Motor neuron (in vitro differentiated cells): ENCODE measurements around the gene FXYD4. TPM values are rescaled to one million over a fixed set of nuclear protein-coding genes. Genes with fewer than 3 reads are reported as not detected.
A peak's percentile ranks its signal among the peaks of the same experiment; 100 is the strongest.
"Not testable (repeated sequence)": the region's sequence is repeated elsewhere in the genome, so short reads cannot be mapped to it uniquely, and the experiment has no call there.

Experiments
- ATAC-seq, 8 experiments: fragments of 200-7000 bp; cut with Tn5 transposase; replicated peaks in 6 of 8; 2 replicates each; pipeline ENCODE4 v1.8.0; 2021; ENCODE audit warnings: mild to moderate bottlenecking in 8 of 8, moderate library complexity in 8 of 8
- H3K27ac ChIP-seq, 2 donors: fragments of 250-450 bp; sonication (Bioruptor Pico); 2 replicates each; pipeline ENCODE4 v1.9.0; 2021; ENCODE audit warnings: antibody characterized with exemption in 2 of 2, mild to moderate bottlenecking in 2 of 2, moderate library complexity in 1 of 2
- H3K4me1 ChIP-seq, 2 donors: fragments of 250-450 bp; sonication (Bioruptor Pico); replicated peaks in 1 of 2; 2 replicates each; pipeline ENCODE4 v1.6.1; 2021; ENCODE audit warnings: antibody characterized with exemption in 2 of 2, mild to moderate bottlenecking in 2 of 2, moderate library complexity in 1 of 2
- H3K4me3 ChIP-seq, 5 donors: fragments of 250-450 bp; sonication (Bioruptor Pico); 2 replicates each; pipeline ENCODE4 v1.9.0; 2021; ENCODE audit warnings: antibody characterized with exemption in 5 of 5, mild to moderate bottlenecking in 5 of 5, moderate library complexity in 4 of 5
- WGBS, 10 experiments: fragments of 450-650 bp; shearing (Covaris generic); methylation state at CpG; one replicate each; pipeline ENCODE4 v1.0.0; 2022; 5-methylcytosine and 5-hydroxymethylcytosine counted together
- in situ Hi-C, 9 experiments: fragments of 400-800 bp; cut with MboI; loops; one replicate each; pipeline ENCODE4 v1.15.0; 2021; ENCODE audit warnings: low sequenced_read_pairs in 9 of 9, low pct_unique_long_range_greater_than_20kb in 2 of 9; ENCODE audit not compliant: unreplicated experiment in 9 of 9
- total RNA-seq, 8 experiments: library from RNA; unstranded; fragments of 300-600 nt; gene quantifications; 2 replicates each; pipeline versions ENCODE4 v1.2.3 to v1.2.4, GENCODE V29; 2022

Gene FXYD4
- total RNA-seq, 8 experiments from 2014 or later, result 0.29 TPM; not detected in 7

- 17 to 68% (median 45%) methylated on average over 2 to 6 of the region's 9 CpGs; no CpG with 5 or more reads in 5 of the 10 experiments for WGBS, 10 experiments
- in situ Hi-C loops, result no loop called here
- ATAC-seq, result peak; percentile 24 to 86 (median 58)
- peaks cover 8 to 15% of the 10 kb centered on the region in 2 donors for H3K4me1 ChIP-seq
- H3K4me3 ChIP-seq, result no peak overlapping the region
- H3K27ac ChIP-seq, result no peak overlapping the region
Measured at GRCh38 chr10:43336641-43337318, 34.7 kb upstream of the FXYD4 start.

- peaks cover 8 to 15% of the 10 kb centered on the region in 2 donors for H3K4me1 ChIP-seq
- H3K27ac ChIP-seq, ATAC-seq, in situ Hi-C loops, H3K4me3 ChIP-seq: not testable (repeated sequence)
- 20% methylated on average over 2 of the region's 9 CpGs; no CpG with 5 or more reads in 9 of the 10 experiments for WGBS, 10 experiments
Measured at GRCh38 chr10:43337536-43337935, 33.9 kb upstream of the FXYD4 start.

- 50 to 81% (median 65%) methylated on average over 2 to 4 of the region's 12 CpGs; no CpG with 5 or more reads in 7 of the 10 experiments for WGBS, 10 experiments
- in situ Hi-C loops, result no loop called here
- Histone ChIP-seq H3K27ac (no peak overlapping the region), H3K4me1 (peaks cover 8 to 15% of the 10 kb centered on the region in 2 donors), H3K4me3 (no peak overlapping the region)
- no peak for ATAC-seq
Measured at GRCh38 chr10:43338117-43338516, 33.3 kb upstream of the FXYD4 start.

GRCh38 chr10:43339136-43339535 lies 32.3 kb upstream of the FXYD4 start:
- in situ Hi-C loops, result no loop called here

GRCh38 chr10:43340101-43340500 lies 31.3 kb upstream of the FXYD4 start:
- 62 to 97% (median 90%) methylated on average over 2 to 6 of the region's 6 CpGs; no CpG with 5 or more reads in 4 of the 10 experiments for WGBS, 10 experiments
- H3K27ac ChIP-seq, result no peak overlapping the region
- no peak overlapping the region for H3K4me3 ChIP-seq
- in situ Hi-C loops, result no loop called here
- peaks cover 8 to 15% of the 10 kb centered on the region in 2 donors for H3K4me1 ChIP-seq
- ATAC-seq, result no peak

More at GRCh38 chr10:43339136-43339535, 32.3 kb upstream of the FXYD4 start:
- WGBS, 10 experiments, result 0 to 100% (median 75%) methylated on average over 1 to 7 of the region's 11 CpGs; no CpG with 5 or more reads in 5 of the 10 experiments
- no peak overlapping the region for H3K4me3 ChIP-seq
- peak in 3 of 8 experiments; percentile 31 to 38 (median 37) for ATAC-seq
- H3K4me1 ChIP-seq, result peaks cover 8 to 15% of the 10 kb centered on the region in 2 donors
- no peak overlapping the region for H3K27ac ChIP-seq

- H3K4me1 ChIP-seq, result peaks cover 8 to 15% of the 10 kb centered on the region in 2 donors
- H3K4me3 ChIP-seq, result no peak overlapping the region
- no peak for ATAC-seq
- in situ Hi-C loops, result no loop called here
- H3K27ac ChIP-seq, result no peak overlapping the region
- 40 to 100% (median 70%) methylated on average over 2 to 9 of the region's 9 CpGs; no CpG with 5 or more reads in 2 of the 10 experiments for WGBS, 10 experiments
Measured at GRCh38 chr10:43340619-43341018, 30.8 kb upstream of the FXYD4 start.

GRCh38 chr10:43341450-43341849 lies 30.0 kb upstream of the FXYD4 start:
- in situ Hi-C loops, result no loop called here
- Histone ChIP-seq H3K4me1 (peaks cover 8 to 15% of the 10 kb centered on the region in 2 donors), H3K27ac (no peak overlapping the region), H3K4me3 (no peak overlapping the region)
- WGBS, 10 experiments, result 50 to 100% (median 71%) methylated on average over 1 to 4 of the region's 7 CpGs; no CpG with 5 or more reads in 2 of the 10 experiments
- ATAC-seq, result no peak

GRCh38 chr10:43342279-43343125 lies 28.9 kb upstream of the FXYD4 start:
- in situ Hi-C loops, result no loop called here
- ATAC-seq, result no peak
- H3K4me3 ChIP-seq, result no peak overlapping the region
- H3K27ac ChIP-seq, result no peak overlapping the region
- 87 to 100% (median 100%) methylated on average over 1 to 7 of the region's 49 CpGs; no CpG with 5 or more reads in 5 of the 10 experiments for WGBS, 10 experiments
- H3K4me1 ChIP-seq, result peaks cover 4 to 7% of the 10 kb centered on the region in 2 donors

- Histone ChIP-seq H3K4me3 (no peak overlapping the region), H3K4me1 (peaks cover 0 to under 1% of the 10 kb centered on the region in 2 donors), H3K27ac (no peak overlapping the region)
- ATAC-seq, result no peak
- in situ Hi-C loops, result no loop called here
- WGBS, 10 experiments, result 77 to 100% (median 96%) methylated on average over 1 to 8 of the region's 15 CpGs; no CpG with 5 or more reads in 4 of the 10 experiments
Measured at GRCh38 chr10:43343126-43343525, 28.3 kb upstream of the FXYD4 start.

- in situ Hi-C loops, result no loop called here
- WGBS, 10 experiments, result 18 to 100% (median 83%) methylated on average over 1 to 4 of the region's 8 CpGs; no CpG with 5 or more reads in 4 of the 10 experiments
- Histone ChIP-seq H3K4me3 (no peak overlapping the region), H3K4me1 (no peaks in the 10 kb centered on the region), H3K27ac (no peak overlapping the region)
- peak in 2 of 8 experiments; percentile 27 to 43 for ATAC-seq
Measured at GRCh38 chr10:43344051-43344450, 27.4 kb upstream of the FXYD4 start.

- Histone ChIP-seq H3K27ac (no peak overlapping the region), H3K4me3 (no peak overlapping the region), H3K4me1 (no peaks in the 10 kb centered on the region)
- in situ Hi-C loops, result no loop called here
- WGBS, 10 experiments, result 90 to 100% (median 100%) methylated on average over 1 to 2 of the region's 4 CpGs; no CpG with 5 or more reads in 6 of the 10 experiments
- ATAC-seq, result peak in 1 of 8 experiments; percentile 38
Measured at GRCh38 chr10:43347997-43348396, 23.4 kb upstream of the FXYD4 start.

- no peak overlapping the region for H3K4me3 ChIP-seq
- ATAC-seq, result peak; percentile 97 to 100 (median 99)
- no peak overlapping the region for H3K27ac ChIP-seq
- in situ Hi-C loops, result no loop called here
- no peaks in the 10 kb centered on the region for H3K4me1 ChIP-seq
- WGBS, 10 experiments, result 0 to 100% (median 49%) methylated on average over 2 to 8 of the region's 13 CpGs; no CpG with 5 or more reads in 2 of the 10 experiments
Measured at GRCh38 chr10:43348511-43349312, 22.7 kb upstream of the FXYD4 start.
